Measurements from ENCODE around the gene ELOVL5.
A peak's percentile ranks its signal among the peaks of the same experiment; 100 is the strongest.

ELOVL5 gene

DNA sequence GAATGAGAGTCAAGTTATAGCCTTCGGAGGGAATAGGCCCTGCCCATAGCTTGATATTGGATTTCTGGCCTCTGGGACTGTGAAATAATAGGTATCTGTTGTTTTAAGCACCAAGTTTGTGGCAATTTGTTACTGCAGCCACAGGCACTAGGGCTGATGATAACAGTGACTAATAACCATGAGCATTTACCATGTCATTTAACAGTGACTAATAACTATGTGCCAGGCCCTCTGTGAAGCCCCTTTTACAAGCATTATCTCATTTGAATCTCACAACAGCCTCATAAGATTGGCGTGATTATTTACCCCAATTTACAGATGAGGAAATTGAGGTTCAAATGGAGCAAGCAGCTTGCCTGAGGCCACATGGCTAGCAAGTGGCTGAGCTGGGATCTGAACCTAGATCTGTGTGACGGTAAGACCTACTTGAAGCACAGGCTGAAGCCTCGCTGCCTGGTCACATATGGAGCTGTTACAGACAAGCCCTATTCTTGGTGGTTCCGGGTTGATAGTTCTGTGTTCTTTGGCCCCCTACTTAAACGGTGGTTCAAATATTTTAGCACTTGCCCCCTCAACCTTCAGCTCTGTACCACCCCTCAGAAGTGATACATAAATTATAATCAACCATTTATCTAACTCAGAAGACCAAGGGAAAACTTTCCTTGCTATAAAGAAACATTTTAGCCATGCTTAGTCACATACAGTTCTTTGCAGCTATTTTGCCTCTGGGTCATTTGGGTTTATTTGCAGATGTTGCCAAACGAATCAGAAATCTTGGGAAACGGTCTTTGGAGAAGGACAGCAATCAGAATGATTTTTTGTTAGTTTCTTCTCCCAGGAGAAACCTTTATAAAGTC is 98.3 kb downstream of the ELOVL5 start:
- no peaks in the 10 kb centered on the region for H3K4me1 ChIP-seq (ENCODE audit: control insufficient read depth, insufficient read depth, low read length, poor library complexity, severe bottlenecking)
- H3K9me3 ChIP-seq (ENCODE audit: control insufficient read depth, low read length) = no peaks in the 10 kb centered on the region
- no peak for DNase-seq
- H3K4me3 ChIP-seq (ENCODE audit: insufficient read depth, low read depth, low read length, poor library complexity, severe bottlenecking) = no peak overlapping the region
- H3K27ac ChIP-seq (ENCODE audit: insufficient read depth, low read length, poor library complexity, severe bottlenecking) = no peak overlapping the region
- no peaks in the 10 kb centered on the region for H3K27me3 ChIP-seq (replicated peaks; ENCODE audit: control insufficient read depth, insufficient read depth, low read length, poor library complexity, severe bottlenecking)
- H3K36me3 ChIP-seq (ENCODE audit: control insufficient read depth, insufficient read depth, low read length) = no peaks in the 10 kb centered on the region

DNA sequence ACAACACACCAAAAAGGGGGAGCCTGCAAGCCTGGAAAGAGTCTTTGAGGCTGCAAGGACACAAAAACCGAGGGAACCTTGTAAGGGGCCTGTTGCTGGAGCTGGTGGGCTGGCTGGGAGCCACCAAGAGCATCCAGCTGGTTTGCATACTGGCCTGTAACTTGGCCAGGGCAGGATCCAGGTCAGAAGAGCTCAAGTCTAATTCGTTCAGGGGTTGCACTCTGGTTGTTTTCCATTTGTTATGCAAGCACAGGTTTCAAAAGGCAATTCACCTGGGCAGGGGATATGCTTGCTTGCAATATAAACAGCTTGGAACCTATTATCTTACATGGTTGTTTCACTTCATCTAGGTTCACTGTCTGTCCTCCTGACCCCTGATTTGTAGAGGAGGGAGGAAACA is 101.8 kb downstream of the ELOVL5 start:
- H3K27ac ChIP-seq (ENCODE audit: insufficient read depth, low read length, poor library complexity, severe bottlenecking) = no peak overlapping the region
- no peaks in the 10 kb centered on the region for H3K4me1 ChIP-seq (ENCODE audit: control insufficient read depth, insufficient read depth, low read length, poor library complexity, severe bottlenecking)
- no peak overlapping the region for H3K4me3 ChIP-seq (ENCODE audit: insufficient read depth, low read depth, low read length, poor library complexity, severe bottlenecking)
- no peaks in the 10 kb centered on the region for H3K27me3 ChIP-seq (replicated peaks; ENCODE audit: control insufficient read depth, insufficient read depth, low read length, poor library complexity, severe bottlenecking)
- no peak for DNase-seq
- H3K36me3 ChIP-seq (ENCODE audit: control insufficient read depth, insufficient read depth, low read length) = no peaks in the 10 kb centered on the region
- H3K9me3 ChIP-seq (ENCODE audit: control insufficient read depth, low read length) = no peaks in the 10 kb centered on the region

DNA sequence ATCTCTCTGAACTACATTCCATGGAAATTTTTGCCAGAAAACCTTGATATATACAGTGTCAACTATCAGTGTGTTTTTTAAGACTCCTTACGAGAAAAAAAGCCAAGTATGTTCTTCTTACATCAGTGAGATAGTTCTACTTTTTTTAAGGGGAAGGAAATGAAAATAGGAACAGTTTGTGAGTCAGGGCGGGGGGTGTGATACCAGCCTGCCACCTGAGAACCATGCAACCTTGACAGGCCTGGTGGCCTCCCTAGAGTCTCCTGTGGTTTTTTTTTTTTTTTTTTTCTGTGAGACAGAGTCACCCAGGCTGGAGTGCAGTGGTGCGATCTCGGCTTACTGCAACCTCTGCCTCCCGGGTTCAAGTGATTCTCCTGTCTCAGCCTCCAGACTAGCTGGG is 103.8 kb downstream of the ELOVL5 start:
- H3K4me1 ChIP-seq (ENCODE audit: control insufficient read depth, insufficient read depth, low read length, poor library complexity, severe bottlenecking) = peaks cover 4% of the 10 kb centered on the region
- H3K9me3 ChIP-seq (ENCODE audit: control insufficient read depth, low read length) = no peaks in the 10 kb centered on the region
- DNase-seq = no peak
- H3K27me3 ChIP-seq (replicated peaks; ENCODE audit: control insufficient read depth, insufficient read depth, low read length, poor library complexity, severe bottlenecking) = no peaks in the 10 kb centered on the region
- no peak overlapping the region for H3K27ac ChIP-seq (ENCODE audit: insufficient read depth, low read length, poor library complexity, severe bottlenecking)
- H3K36me3 ChIP-seq (ENCODE audit: control insufficient read depth, insufficient read depth, low read length) = no peaks in the 10 kb centered on the region
- no peak overlapping the region for H3K4me3 ChIP-seq (ENCODE audit: insufficient read depth, low read depth, low read length, poor library complexity, severe bottlenecking)

DNA sequence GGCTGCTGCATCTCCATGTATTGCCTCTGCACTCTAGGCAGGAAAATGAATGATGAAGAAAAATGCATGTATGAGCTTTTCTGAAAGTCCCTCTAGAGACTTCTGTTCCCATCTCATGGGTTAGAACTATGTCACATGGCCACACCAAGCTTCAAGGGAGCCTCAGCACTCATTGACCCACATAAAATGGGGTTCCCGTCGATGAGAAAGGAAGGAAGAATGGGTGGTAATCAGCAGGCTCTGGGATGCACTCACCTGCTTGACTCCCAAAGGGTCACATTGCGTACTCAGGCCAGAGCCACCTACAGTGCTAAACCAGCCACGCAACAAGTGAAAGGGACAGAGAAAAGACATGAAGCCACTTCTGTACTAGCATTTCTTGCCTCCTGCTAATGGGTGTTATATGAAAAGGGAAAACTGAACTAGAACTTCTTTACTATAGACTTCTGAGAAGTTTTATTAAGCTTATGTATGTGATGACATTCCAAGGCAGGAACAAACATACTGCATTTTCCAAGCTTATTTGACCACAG is 104.3 kb downstream of the ELOVL5 start:
- H3K27me3 ChIP-seq (replicated peaks; ENCODE audit: control insufficient read depth, insufficient read depth, low read length, poor library complexity, severe bottlenecking) = no peaks in the 10 kb centered on the region
- H3K4me3 ChIP-seq (ENCODE audit: insufficient read depth, low read depth, low read length, poor library complexity, severe bottlenecking) = no peak overlapping the region
- H3K36me3 ChIP-seq (ENCODE audit: control insufficient read depth, insufficient read depth, low read length) = no peaks in the 10 kb centered on the region
- peaks cover 4% of the 10 kb centered on the region for H3K4me1 ChIP-seq (ENCODE audit: control insufficient read depth, insufficient read depth, low read length, poor library complexity, severe bottlenecking)
- no peaks in the 10 kb centered on the region for H3K9me3 ChIP-seq (ENCODE audit: control insufficient read depth, low read length)
- H3K27ac ChIP-seq (ENCODE audit: insufficient read depth, low read length, poor library complexity, severe bottlenecking) = no peak overlapping the region
- no peak for DNase-seq

DNA sequence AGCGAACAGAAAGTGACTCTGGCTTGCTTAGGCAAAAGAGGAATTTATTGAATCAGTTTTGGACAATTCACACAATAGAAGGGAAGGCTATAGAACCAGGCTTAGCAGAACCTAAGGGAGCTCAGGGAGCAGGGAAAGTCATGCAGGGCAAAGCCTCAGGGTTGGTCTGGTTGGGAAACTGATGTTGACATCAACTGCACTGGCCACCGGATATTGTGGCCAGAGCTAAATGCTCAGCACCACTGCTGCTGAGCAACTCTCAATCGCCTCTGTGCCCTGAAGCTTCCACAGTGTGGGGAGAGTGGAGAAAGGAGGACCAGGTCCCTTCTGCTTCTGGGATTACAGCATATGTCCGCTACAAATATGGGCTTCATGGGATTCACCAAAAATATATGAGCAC is 106.8 kb downstream of the ELOVL5 start:
- no peak for DNase-seq
- H3K36me3 ChIP-seq (ENCODE audit: control insufficient read depth, insufficient read depth, low read length) = no peaks in the 10 kb centered on the region
- H3K27ac ChIP-seq (ENCODE audit: insufficient read depth, low read length, poor library complexity, severe bottlenecking) = no peak overlapping the region
- no peak overlapping the region for H3K4me3 ChIP-seq (ENCODE audit: insufficient read depth, low read depth, low read length, poor library complexity, severe bottlenecking)
- H3K9me3 ChIP-seq (ENCODE audit: control insufficient read depth, low read length) = no peaks in the 10 kb centered on the region
- no peaks in the 10 kb centered on the region for H3K27me3 ChIP-seq (replicated peaks; ENCODE audit: control insufficient read depth, insufficient read depth, low read length, poor library complexity, severe bottlenecking)
- H3K4me1 ChIP-seq (ENCODE audit: control insufficient read depth, insufficient read depth, low read length, poor library complexity, severe bottlenecking) = peaks cover 4% of the 10 kb centered on the region

DNA sequence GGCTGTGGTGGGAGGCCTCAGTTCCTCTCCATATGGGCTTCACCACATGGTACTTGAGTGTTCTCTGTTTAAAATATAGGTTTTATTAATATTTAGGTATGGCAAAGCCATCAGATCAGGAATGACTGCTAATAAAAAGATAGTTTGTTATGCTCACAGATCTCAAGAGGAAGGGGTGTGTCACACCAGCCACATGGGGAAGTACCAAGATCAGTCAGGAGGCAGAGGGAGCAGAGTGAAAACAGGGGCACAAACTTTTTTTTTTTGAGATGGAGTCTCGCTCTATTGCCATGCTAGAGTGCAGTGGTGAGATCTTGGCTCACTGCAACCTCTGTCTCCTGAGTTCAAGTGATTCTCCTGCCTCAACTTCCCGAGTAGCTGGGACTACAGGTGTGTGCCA is 108.0 kb downstream of the ELOVL5 start:
- no peaks in the 10 kb centered on the region for H3K27me3 ChIP-seq (replicated peaks; ENCODE audit: control insufficient read depth, insufficient read depth, low read length, poor library complexity, severe bottlenecking)
- H3K9me3 ChIP-seq (ENCODE audit: control insufficient read depth, low read length) = no peaks in the 10 kb centered on the region
- no peaks in the 10 kb centered on the region for H3K36me3 ChIP-seq (ENCODE audit: control insufficient read depth, insufficient read depth, low read length)
- no peak for DNase-seq
- H3K4me3 ChIP-seq (ENCODE audit: insufficient read depth, low read depth, low read length, poor library complexity, severe bottlenecking) = no peak overlapping the region
- H3K27ac ChIP-seq (ENCODE audit: insufficient read depth, low read length, poor library complexity, severe bottlenecking) = no peak overlapping the region
- H3K4me1 ChIP-seq (ENCODE audit: control insufficient read depth, insufficient read depth, low read length, poor library complexity, severe bottlenecking) = peaks cover 8% of the 10 kb centered on the region

DNA sequence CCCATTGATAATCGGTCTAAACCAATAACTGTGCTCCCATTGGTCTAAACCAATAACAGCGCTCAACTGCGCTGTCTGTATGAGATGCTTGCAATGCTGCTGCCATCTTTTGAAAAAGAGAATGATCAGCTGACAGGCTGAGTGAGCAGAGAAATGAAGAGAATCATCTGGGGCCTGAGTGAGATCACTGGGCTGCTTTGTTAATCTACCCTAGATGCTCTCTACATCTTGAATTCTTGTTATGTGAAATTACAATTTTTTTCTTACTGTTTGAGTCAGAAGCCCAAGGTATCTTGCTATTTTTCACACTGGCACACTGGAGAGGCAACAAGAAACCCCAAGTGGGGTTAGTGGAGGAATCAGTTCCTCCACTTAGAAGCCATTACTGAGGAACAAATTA is 108.6 kb downstream of the ELOVL5 start:
- DNase-seq = no peak
- H3K27ac ChIP-seq (ENCODE audit: insufficient read depth, low read length, poor library complexity, severe bottlenecking) = no peak overlapping the region

DNA sequence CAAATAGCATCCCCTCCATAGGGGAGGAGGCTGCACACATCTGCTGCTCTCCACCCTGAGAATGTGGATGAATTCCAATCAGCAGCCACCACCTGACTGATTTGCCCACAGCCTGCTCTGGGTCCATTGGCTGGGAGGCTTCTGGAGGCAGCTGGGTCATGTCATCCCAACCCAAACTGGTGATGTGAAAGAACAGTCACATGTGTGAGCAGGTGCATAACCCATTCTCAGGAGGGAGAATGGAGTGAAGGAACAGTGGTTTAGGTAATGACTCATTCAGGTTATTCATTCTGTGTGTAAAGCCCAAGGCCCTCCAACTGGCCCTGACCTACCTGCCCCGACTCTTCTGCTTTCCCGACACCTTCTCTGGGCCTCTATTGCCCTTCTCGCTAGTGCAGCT is 109.2 kb downstream of the ELOVL5 start:
- no peak for DNase-seq
- H3K36me3 ChIP-seq (ENCODE audit: control insufficient read depth, insufficient read depth, low read length) = no peaks in the 10 kb centered on the region
- H3K4me1 ChIP-seq (ENCODE audit: control insufficient read depth, insufficient read depth, low read length, poor library complexity, severe bottlenecking) = peaks cover 8% of the 10 kb centered on the region
- no peak overlapping the region for H3K4me3 ChIP-seq (ENCODE audit: insufficient read depth, low read depth, low read length, poor library complexity, severe bottlenecking)
- H3K9me3 ChIP-seq (ENCODE audit: control insufficient read depth, low read length) = no peaks in the 10 kb centered on the region
- H3K27ac ChIP-seq (ENCODE audit: insufficient read depth, low read length, poor library complexity, severe bottlenecking) = no peak overlapping the region
- H3K27me3 ChIP-seq (replicated peaks; ENCODE audit: control insufficient read depth, insufficient read depth, low read length, poor library complexity, severe bottlenecking) = no peaks in the 10 kb centered on the region

More for the DNA sequence above, 108.6 kb downstream of the ELOVL5 start:
- Histone ChIP-seq H3K27me3 (replicated peaks; ENCODE audit: control insufficient read depth, insufficient read depth, low read length, poor library complexity, severe bottlenecking) (no peaks in the 10 kb centered on the region), H3K36me3 (ENCODE audit: control insufficient read depth, insufficient read depth, low read length) (no peaks in the 10 kb centered on the region), H3K4me3 (ENCODE audit: insufficient read depth, low read depth, low read length, poor library complexity, severe bottlenecking) (no peak overlapping the region), H3K4me1 (ENCODE audit: control insufficient read depth, insufficient read depth, low read length, poor library complexity, severe bottlenecking) (peaks cover 8% of the 10 kb centered on the region), H3K9me3 (ENCODE audit: control insufficient read depth, low read length) (no peaks in the 10 kb centered on the region)

DNA sequence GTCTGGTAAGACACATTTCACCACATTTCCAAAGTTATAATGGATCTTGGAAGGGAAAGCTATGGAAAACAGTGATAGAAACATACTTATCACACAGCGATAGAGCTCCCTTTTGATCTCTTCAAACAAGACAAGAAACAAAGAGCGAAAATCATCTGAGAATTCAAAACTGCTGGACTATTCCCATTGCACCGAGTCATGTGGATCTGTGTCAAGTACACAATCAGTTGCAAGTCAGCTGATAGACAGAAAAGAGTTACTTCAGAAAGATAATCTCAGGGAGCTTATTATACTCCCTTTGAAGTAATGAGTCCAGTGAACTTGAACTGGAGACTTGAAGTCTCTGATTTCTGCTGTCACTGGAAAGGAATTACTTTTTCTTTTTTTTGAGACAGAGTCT is 110.4 kb downstream of the ELOVL5 start:
- H3K36me3 ChIP-seq (ENCODE audit: control insufficient read depth, insufficient read depth, low read length) = no peaks in the 10 kb centered on the region
- H3K9me3 ChIP-seq (ENCODE audit: control insufficient read depth, low read length) = no peaks in the 10 kb centered on the region
- no peak overlapping the region for H3K27ac ChIP-seq (ENCODE audit: insufficient read depth, low read length, poor library complexity, severe bottlenecking)
- no peak overlapping the region for H3K4me3 ChIP-seq (ENCODE audit: insufficient read depth, low read depth, low read length, poor library complexity, severe bottlenecking)
- peaks cover 8% of the 10 kb centered on the region for H3K4me1 ChIP-seq (ENCODE audit: control insufficient read depth, insufficient read depth, low read length, poor library complexity, severe bottlenecking)
- no peaks in the 10 kb centered on the region for H3K27me3 ChIP-seq (replicated peaks; ENCODE audit: control insufficient read depth, insufficient read depth, low read length, poor library complexity, severe bottlenecking)
- no peak for DNase-seq

DNA sequence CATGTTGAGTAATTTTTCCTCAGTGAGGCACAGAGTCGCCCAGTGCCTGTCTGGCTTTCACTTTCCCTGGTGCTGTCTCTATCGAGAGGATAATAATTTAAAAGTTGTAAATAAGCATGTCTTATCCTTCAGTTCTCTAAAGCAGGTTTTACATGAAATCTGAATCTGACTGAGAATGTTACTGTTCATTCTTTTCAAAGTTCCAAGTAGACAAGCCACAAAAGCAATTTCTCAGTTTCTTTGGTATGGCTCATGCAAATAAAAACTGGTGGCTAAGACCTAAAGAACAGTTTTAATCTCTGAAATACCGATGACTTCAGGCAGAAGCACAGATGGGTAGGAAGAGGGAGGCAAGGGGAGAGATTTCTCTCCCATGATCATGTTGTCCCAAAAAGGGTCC is 112.5 kb downstream of the ELOVL5 start:
- H3K4me1 ChIP-seq (ENCODE audit: control insufficient read depth, insufficient read depth, low read length, poor library complexity, severe bottlenecking) = peaks cover 7% of the 10 kb centered on the region
- DNase-seq = no peak
- H3K4me3 ChIP-seq (ENCODE audit: insufficient read depth, low read depth, low read length, poor library complexity, severe bottlenecking) = peak overlapping the region; percentile 39
- H3K36me3 ChIP-seq (ENCODE audit: control insufficient read depth, insufficient read depth, low read length) = no peaks in the 10 kb centered on the region
- no peak overlapping the region for H3K27ac ChIP-seq (ENCODE audit: insufficient read depth, low read length, poor library complexity, severe bottlenecking)
- H3K9me3 ChIP-seq (ENCODE audit: control insufficient read depth, low read length) = no peaks in the 10 kb centered on the region
- H3K27me3 ChIP-seq (replicated peaks; ENCODE audit: control insufficient read depth, insufficient read depth, low read length, poor library complexity, severe bottlenecking) = no peaks in the 10 kb centered on the region

Data from effector memory CD4-positive, alpha-beta T cell (primary cell).